Smooth muscle cell (in vitro differentiated cells): ENCODE measurements around the gene STAC3. TPM values are rescaled to one million over a fixed set of nuclear protein-coding genes. Genes with fewer than 3 reads are reported as not detected.

Source experiments
- DNase-seq: peaks from one replicate; lab custom pipeline; 2025; ENCODE audit not compliant: unreplicated experiment; lab: John Stamatoyannopoulos, UW
- H2AFZ ChIP-seq: fragments of 200-600 bp; sonication (generic); 2 replicates; pipeline ENCODE4 v1.6.0; 2016; ENCODE audit warnings: antibody characterized with exemption, low read depth, mild to moderate bottlenecking
- H3F3A ChIP-seq: fragments of 200-600 bp; sonication (generic); 2 replicates; pipeline ENCODE4 v1.6.0; 2017; ENCODE audit warnings: antibody characterized with exemption, low read depth
- H3K27ac ChIP-seq: fragments of 200-600 bp; sonication (generic); 2 replicates; pipeline ENCODE4 v1.5.1; 2016; ENCODE audit warnings: low read depth, mild to moderate bottlenecking
- H3K27me3 ChIP-seq: fragments of 200-600 bp; sonication (generic); 2 replicates; pipeline ENCODE4 v1.6.1; 2016; ENCODE audit warnings: low read depth, mild to moderate bottlenecking
- H3K36me3 ChIP-seq: fragments of 200-600 bp; sonication (generic); 2 replicates; pipeline ENCODE4 v1.5.1; 2016; ENCODE audit warnings: low read depth
- H3K4me1 ChIP-seq: fragments of 200-600 bp; sonication (generic); 2 replicates; pipeline ENCODE4 v1.5.1; 2016; ENCODE audit warnings: low read depth
- H3K4me2 ChIP-seq: fragments of 200-600 bp; sonication (generic); 2 replicates; pipeline ENCODE4 v1.6.0; 2016; ENCODE audit warnings: mild to moderate bottlenecking
- H3K4me3 ChIP-seq: fragments of 200-600 bp; sonication (generic); 2 replicates; pipeline ENCODE4 v1.5.1; 2016; ENCODE audit warnings: mild to moderate bottlenecking
- H3K79me2 ChIP-seq: fragments of 200-600 bp; sonication (generic); 2 replicates; pipeline ENCODE4 v1.6.0; 2016; ENCODE audit warnings: low read depth, mild to moderate bottlenecking
- H3K9ac ChIP-seq: fragments of 200-600 bp; sonication (generic); 2 replicates; pipeline ENCODE4 v1.6.0; 2016; ENCODE audit warnings: low read depth
- H3K9me3 ChIP-seq: fragments of 200-600 bp; sonication (generic); replicated peaks from 2 replicates; pipeline ENCODE4 v1.5.1; 2016; ENCODE audit warnings: low read depth
- H4K20me1 ChIP-seq: fragments of 200-600 bp; sonication (generic); 2 replicates; pipeline ENCODE4 v1.6.0; 2016; ENCODE audit warnings: low read depth
- CTCF ChIP-seq: fragments of 200-600 bp; sonication (generic); IDR thresholded peaks from 2 replicates; pipeline ENCODE4 v1.5.1; 2017; ENCODE audit warnings: borderline replicate concordance, mild to moderate bottlenecking, antibody characterized with exemption; ENCODE audit not compliant: insufficient read depth, poor library complexity, severe bottlenecking
- WGBS: methylation state at CpG from one replicate; pipeline ENCODE4 v1.1.7; 2016; ENCODE audit warnings: low lambda C conversion rate; 5-methylcytosine and 5-hydroxymethylcytosine counted together
- polyA plus RNA-seq: library from polyadenylated mRNA; unstranded; fragments of >200 nt; fragmentation: Nextera tagmentation; extraction: Ambion mirVana; gene quantifications from 2 replicates; pipeline ENCODE4 v1.2.1, GENCODE V29; 2016
- total RNA-seq: library from RNA; depleted of rRNA; stranded (reverse); fragments of >200 nt; gene quantifications from 2 replicates; pipeline ENCODE4 v1.2.3, GENCODE V29; 2014

The STAC3 gene
- total and polyA plus RNA-seq, 2 experiments from 2014 or later = 1.4 TPM; not detected in 1

GRCh38 chr12:57224973-57225679 is 25.9 kb downstream of the STAC3 start:
- Histone ChIP-seq H3K79me2 (no peaks in the 10 kb centered on the region), H3K36me3 (no peaks in the 10 kb centered on the region), H3K4me2 (no peak overlapping the region), H3K9me3 (no peaks in the 10 kb centered on the region), H3K9ac (no peak overlapping the region), H4K20me1 (no peaks in the 10 kb centered on the region), H3K4me3 (no peak overlapping the region), H3K27me3 (peaks cover 59% of the 10 kb centered on the region), H2AFZ (no peak overlapping the region), H3K4me1 (peaks cover 35% of the 10 kb centered on the region), H3K27ac (no peak overlapping the region), H3F3A (peaks cover 4% of the 10 kb centered on the region)
- DNase-seq = no peak
- TF ChIP-seq CTCF = peak; percentile 57
- WGBS = 15% methylated on average over 55 of the region's 61 CpGs

GRCh38 chr12:57224278-57224972 is 26.6 kb downstream of the STAC3 start:
- peaks cover 66% of the 10 kb centered on the region for H3K27me3 ChIP-seq
- no peak for DNase-seq

GRCh38 chr12:57223191-57224165 is 27.5 kb downstream of the STAC3 start:
- Histone ChIP-seq H3K4me2 (no peak overlapping the region), H3K79me2 (no peaks in the 10 kb centered on the region), H3K4me1 (peaks cover 37% of the 10 kb centered on the region), H4K20me1 (no peaks in the 10 kb centered on the region), H3K4me3 (no peak overlapping the region), H3K27me3 (peaks cover 75% of the 10 kb centered on the region), H3K9ac (no peak overlapping the region), H2AFZ (no peak overlapping the region), H3K27ac (no peak overlapping the region), H3K36me3 (no peaks in the 10 kb centered on the region), H3F3A (peaks cover 4% of the 10 kb centered on the region), H3K9me3 (no peaks in the 10 kb centered on the region)
- WGBS = 81% methylated on average over 21 of the region's 22 CpGs
- DNase-seq = no peak
- no peak for TF ChIP-seq CTCF

More at GRCh38 chr12:57224278-57224972, 26.6 kb downstream of the STAC3 start:
- no peak for TF ChIP-seq CTCF
- 54% methylated on average over 30 of the region's 30 CpGs for WGBS
- H3K4me3 ChIP-seq = no peak overlapping the region
- no peak overlapping the region for H3K4me2 ChIP-seq
- no peak overlapping the region for H3K27ac ChIP-seq
- H3K9ac ChIP-seq = no peak overlapping the region
- peaks cover 41% of the 10 kb centered on the region for H3K4me1 ChIP-seq
- no peaks in the 10 kb centered on the region for H3K36me3 ChIP-seq
- H3F3A ChIP-seq = peaks cover 4% of the 10 kb centered on the region
- no peaks in the 10 kb centered on the region for H3K79me2 ChIP-seq
- H3K9me3 ChIP-seq = no peaks in the 10 kb centered on the region
- no peak overlapping the region for H2AFZ ChIP-seq
- no peaks in the 10 kb centered on the region for H4K20me1 ChIP-seq
